Measurements from ENCODE around the gene FXYD7.

DNA sequence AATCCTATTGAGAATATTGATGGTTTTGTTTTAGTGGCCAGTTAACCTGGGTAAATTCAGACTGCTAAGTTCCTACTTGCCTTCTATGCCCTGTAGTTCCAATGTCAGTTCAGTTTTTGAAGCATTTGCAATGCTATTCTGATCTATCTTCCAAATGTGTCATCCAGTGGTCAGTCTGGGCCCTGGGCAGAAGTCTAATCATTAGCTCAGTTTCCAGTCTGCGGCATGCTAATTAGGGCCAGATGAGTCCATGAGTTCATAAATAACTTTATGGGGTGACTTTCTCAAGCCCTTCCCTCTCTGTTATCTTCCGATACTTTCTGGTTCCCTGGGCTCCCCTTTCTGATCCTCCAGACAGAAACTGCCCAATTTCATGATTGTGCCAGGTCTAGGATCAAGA lies 52.8 kb downstream of the FXYD7 start:
- TF ChIP-seq POLR2AphosphoS5 (IDR thresholded peaks at IDR 0.05): no peak
- no peak for TF ChIP-seq TAF1 (IDR thresholded peaks at IDR 0.05; ENCODE audit: low read depth)
- TF ChIP-seq CTCF (IDR thresholded peaks at IDR 0.05; ENCODE audit: poor library complexity, severe bottlenecking): no peak
- TF ChIP-seq REST (IDR thresholded peaks at IDR 0.05; ENCODE audit: borderline replicate concordance): no peak
- no peak for TF ChIP-seq EP300 (conservative IDR thresholded peaks at IDR 0.05; ENCODE audit: poor library complexity, severe bottlenecking)

Data from neural cell (in vitro differentiated cells).